HCT116 (cell line): ENCODE data around the gene XPOT. TPM values are rescaled to one million over a fixed set of nuclear protein-coding genes. Genes with fewer than 3 reads are reported as not detected.

Experiments used
- ATAC-seq: fragments of 200-7000 bp; cut with Tn5 transposase; 2 replicates; pipeline ENCODE4 v1.9.1; 2020; ENCODE audit warnings: mild to moderate bottlenecking, moderate library complexity
- BruUV-seq: library from RNA; stranded (reverse); fragments of 400-500 nt; replicated peaks from 2 replicates; lab custom pipeline; 2021; lab: Mats Ljungman, UMichigan
- CTCF ChIA-PET: fragments of 300-600 bp; sonication (Branson Sonifier 250); formaldehyde crosslinking; loops from one replicate; lab custom pipeline; 2021; ENCODE audit warnings: antibody characterized with exemption; lab: Charles Lee
- POLR2A ChIA-PET: fragments of 300-600, 350-600 bp; sonication (Branson Sonifier 250); formaldehyde crosslinking; loops from one replicate; lab custom pipeline; 2021; ENCODE audit warnings: antibody characterized with exemption; lab: Charles Lee
- RAD21 ChIA-PET, 2 experiments: fragments of 300-600 bp; sonication (Branson Sonifier 250); formaldehyde crosslinking; loops; one replicate each; lab custom pipeline; 2023; ENCODE audit warnings: low total read pairs in 2 of 2; ENCODE audit not compliant: uncharacterized antibody in 2 of 2, unreplicated experiment in 2 of 2, low non-redundant PET in 1 of 2; lab: Charles Lee
- DNase-seq: peaks from one replicate; pipeline ENCODE4 v3.0.0-alpha.2; 2010; ENCODE audit warnings: low read depth, low spot score
- H2AFZ ChIP-seq: fragments of 200-600 bp; shearing (Covaris generic), sonication (generic); 2 replicates; pipeline ENCODE4 v1.6.1; 2017; ENCODE audit warnings: low read depth, mixed run types, mixed read lengths, antibody characterized with exemption, low read length; ENCODE audit not compliant: poor library complexity, severe bottlenecking
- H3K27ac ChIP-seq: 2 replicates; pipeline ENCODE4 v1.5.1; 2012; ENCODE audit warnings: low read depth, low read length
- H3K27me3 ChIP-seq: fragments of 200-600 bp; sonication (generic); 2 replicates; pipeline ENCODE4 v1.6.1; 2016; ENCODE audit warnings: mixed run types, low read length, mixed read lengths; ENCODE audit not compliant: insufficient read depth
- H3K36me3 ChIP-seq, 2 experiments: fragments of 200-500 bp in 1 of 2; fragments of 200-600 bp in 1 of 2; sonication (Bioruptor generic) in 1 of 2; sonication (generic) in 1 of 2; 2 replicates each; pipeline versions ENCODE4 v1.5.1 to v1.6.1; 2014 to 2016; ENCODE audit warnings: low read length in 2 of 2, inconsistent platforms in 1 of 2, mixed read lengths in 1 of 2, mixed run types in 1 of 2; ENCODE audit not compliant: insufficient read depth in 2 of 2, control insufficient read depth in 1 of 2
- H3K4me1 ChIP-seq, 2 experiments: fragments of 200-600 bp in 1 of 2; sonication (generic) in 1 of 2; 2 replicates each; pipeline versions ENCODE4 v1.5.1 to v1.6.1; 2012 to 2017; ENCODE audit warnings: low read length in 2 of 2, inconsistent platforms in 1 of 2, mild to moderate bottlenecking in 1 of 2, mixed read lengths in 1 of 2, mixed run types in 1 of 2, moderate library complexity in 1 of 2; ENCODE audit not compliant: insufficient read depth in 2 of 2, control insufficient read depth in 1 of 2
- H3K4me2 ChIP-seq: fragments of 200-600 bp; sonication (generic); 2 replicates; pipeline ENCODE4 v1.6.1; 2017; ENCODE audit warnings: mixed run types, low read length, mixed read lengths
- H3K4me3 ChIP-seq, 2 experiments: fragments of 200-600 bp in 1 of 2; sonication (generic) in 1 of 2; replicated peaks in 1 of 2; 2 replicates each; pipeline ENCODE4 v1.5.1; 2011 to 2016; ENCODE audit warnings: low read length in 2 of 2, control low read depth in 1 of 2, low read depth in 1 of 2, mild to moderate bottlenecking in 1 of 2, mixed read lengths in 1 of 2, mixed run types in 1 of 2
- H3K79me2 ChIP-seq: fragments of 200-600 bp; sonication (generic); 2 replicates; pipeline ENCODE4 v1.6.1; 2017; ENCODE audit warnings: mild to moderate bottlenecking, mixed run types, low read length, moderate library complexity, mixed read lengths; ENCODE audit not compliant: insufficient read depth
- H3K9ac ChIP-seq: fragments of 200-600 bp; sonication (generic); 2 replicates; pipeline ENCODE4 v1.6.1; 2016; ENCODE audit warnings: low read length, mixed read lengths
- H3K9me2 ChIP-seq: fragments of 200-600 bp; sonication (generic), shearing (Covaris generic); 2 replicates; pipeline ENCODE4 v1.6.1; 2017; ENCODE audit warnings: mixed run types, mild to moderate bottlenecking, moderate library complexity; ENCODE audit not compliant: insufficient read depth
- H3K9me3 ChIP-seq, 2 experiments: fragments of 200-500 bp in 1 of 2; fragments of 200-600 bp in 1 of 2; sonication (Bioruptor generic) in 1 of 2; sonication (generic) in 1 of 2; 2 replicates each; pipeline ENCODE4 v1.6.1; 2014 to 2017; ENCODE audit warnings: low read length in 2 of 2, mixed read lengths in 2 of 2, inconsistent platforms in 1 of 2, low read depth in 1 of 2, mild to moderate bottlenecking in 1 of 2, mixed run types in 1 of 2, moderate library complexity in 1 of 2; ENCODE audit not compliant: control insufficient read depth in 1 of 2, insufficient read depth in 1 of 2
- H4K20me1 ChIP-seq: fragments of 200-600 bp; sonication (generic), shearing (Covaris generic); 2 replicates; pipeline ENCODE4 v1.6.1; 2017; ENCODE audit warnings: mixed run types, mild to moderate bottlenecking, moderate library complexity; ENCODE audit not compliant: insufficient read depth
- ATF3 ChIP-seq: IDR thresholded peaks from 2 replicates; pipeline ENCODE4 v1.6.1; 2012
- CBX3 ChIP-seq: IDR thresholded peaks from 2 replicates; pipeline ENCODE4 v1.6.1; 2012; ENCODE audit warnings: low read depth
- CEBPB ChIP-seq: IDR thresholded peaks from 2 replicates; pipeline ENCODE4 v1.6.1; 2012; ENCODE audit warnings: low read depth
- ELF1 ChIP-seq: IDR thresholded peaks from 2 replicates; pipeline ENCODE4 v1.6.1; 2012; ENCODE audit warnings: low read depth, borderline replicate concordance
- EZH2 ChIP-seq: fragments of 200-600 bp; sonication (generic); IDR thresholded peaks from 2 replicates; pipeline ENCODE4 v1.6.1; 2017; ENCODE audit warnings: antibody characterized with exemption, mixed run types
- FOSL1 ChIP-seq: IDR thresholded peaks from 2 replicates; pipeline ENCODE4 v1.6.1; 2012; ENCODE audit warnings: low read depth
- JUND ChIP-seq: IDR thresholded peaks from 2 replicates; pipeline ENCODE4 v1.6.1; 2012
- MAX ChIP-seq: IDR thresholded peaks from 2 replicates; pipeline ENCODE4 v1.6.1; 2012
- POLR2A ChIP-seq: IDR thresholded peaks from 2 replicates; pipeline ENCODE4 v1.7.0; 2011; ENCODE audit warnings: borderline replicate concordance; ENCODE audit not compliant: insufficient read depth, insufficient read length; ENCODE audit errors: extremely low read depth
- RAD21 ChIP-seq: IDR thresholded peaks from 2 replicates; pipeline ENCODE4 v1.6.1; 2012; ENCODE audit warnings: low read depth, mild to moderate bottlenecking
- SIN3A ChIP-seq: IDR thresholded peaks from 2 replicates; pipeline ENCODE4 v1.6.1; 2012; ENCODE audit warnings: low read depth
- SP1 ChIP-seq: IDR thresholded peaks from 2 replicates; pipeline ENCODE4 v1.6.1; 2012; ENCODE audit warnings: low read depth
- SRF ChIP-seq: IDR thresholded peaks from 2 replicates; pipeline ENCODE4 v1.6.1; 2012; ENCODE audit warnings: low read depth
- TCF7L2 ChIP-seq: IDR thresholded peaks from 2 replicates; pipeline ENCODE4 v1.7.0; 2011; ENCODE audit warnings: borderline replicate concordance, inconsistent platforms; ENCODE audit not compliant: insufficient read depth, insufficient read length; ENCODE audit errors: extremely low read depth
- YY1 ChIP-seq: IDR thresholded peaks from 2 replicates; pipeline ENCODE4 v1.6.1; 2011; ENCODE audit warnings: low read length, low read depth, moderate library complexity, mild to moderate bottlenecking; ENCODE audit not compliant: insufficient replicate concordance; ENCODE audit errors: extremely low read depth
- ZFX ChIP-seq: fragments of 450-650 bp; IDR thresholded peaks from 2 replicates; pipeline ENCODE4 v1.6.1; 2017
- ZNF274 ChIP-seq: fragments of 200-500 bp; sonication (Bioruptor generic); IDR thresholded peaks from 2 replicates; pipeline ENCODE4 v1.6.1; 2014; ENCODE audit warnings: mild to moderate bottlenecking, low read depth, low read length, inconsistent platforms
- intact Hi-C: fragments of 100-400 bp; cut with micrococcal nuclease; formaldehyde crosslinking; loops from 2 replicates; pipeline ENCODE4 v1.10.0; 2022
- total RNA-seq: library from RNA; stranded (reverse); gene quantifications from one replicate; pipeline ENCODE4 v1.2.1, GENCODE V29; 2021; ENCODE audit not compliant: unreplicated experiment
- TF ChIP-seq, protein P1 (sequence below): IDR thresholded peaks from 2 replicates; pipeline ENCODE4 v1.6.1; 2011; ENCODE audit warnings: mild to moderate bottlenecking, low read length, moderate library complexity; ENCODE audit not compliant: insufficient replicate concordance; ENCODE audit errors: extremely low read depth

The XPOT gene
- total RNA-seq, 1 experiment from 2014 or later = 120 TPM

GRCh38 chr12:64480148-64480547, 76.0 kb downstream of the XPOT start:
- ChIA-PET POLR2A (no interaction called here), RAD21 (no interaction called here), CTCF (no interaction called here)
- TF ChIP-seq ATF3 (no peak), EZH2 (no peak), MAX (no peak), FOSL1 (no peak), SP1 (no peak), ELF1 (no peak), JUND (no peak), SIN3A (no peak), ZFX (no peak), YY1 (no peak), SRF (no peak), POLR2A (no peak), TCF7L2 (no peak), RAD21 (no peak), CEBPB (no peak), ZNF274 (no peak), CBX3 (no peak)
- TF ChIP-seq, protein P1, sequence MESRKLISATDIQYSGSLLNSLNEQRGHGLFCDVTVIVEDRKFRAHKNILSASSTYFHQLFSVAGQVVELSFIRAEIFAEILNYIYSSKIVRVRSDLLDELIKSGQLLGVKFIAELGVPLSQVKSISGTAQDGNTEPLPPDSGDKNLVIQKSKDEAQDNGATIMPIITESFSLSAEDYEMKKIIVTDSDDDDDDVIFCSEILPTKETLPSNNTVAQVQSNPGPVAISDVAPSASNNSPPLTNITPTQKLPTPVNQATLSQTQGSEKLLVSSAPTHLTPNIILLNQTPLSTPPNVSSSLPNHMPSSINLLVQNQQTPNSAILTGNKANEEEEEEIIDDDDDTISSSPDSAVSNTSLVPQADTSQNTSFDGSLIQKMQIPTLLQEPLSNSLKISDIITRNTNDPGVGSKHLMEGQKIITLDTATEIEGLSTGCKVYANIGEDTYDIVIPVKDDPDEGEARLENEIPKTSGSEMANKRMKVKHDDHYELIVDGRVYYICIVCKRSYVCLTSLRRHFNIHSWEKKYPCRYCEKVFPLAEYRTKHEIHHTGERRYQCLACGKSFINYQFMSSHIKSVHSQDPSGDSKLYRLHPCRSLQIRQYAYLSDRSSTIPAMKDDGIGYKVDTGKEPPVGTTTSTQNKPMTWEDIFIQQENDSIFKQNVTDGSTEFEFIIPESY = no peak
- ATAC-seq (no peak), DNase-seq (no peak)
- H3K27me3 ChIP-seq = no peaks in the 10 kb centered on the region
- H3K79me2 ChIP-seq = peaks cover 46% of the 10 kb centered on the region
- H3K9me3 ChIP-seq = no peaks in the 10 kb centered on the region; a peak in 1 of 4 replicates
- H3K27ac ChIP-seq = no peak overlapping the region
- no TSS peak for BruUV-seq
- H3K36me3 ChIP-seq = peaks cover 23 to 35% of the 10 kb centered on the region in 2 experiments
- no peaks in the 10 kb centered on the region for H3K9me2 ChIP-seq
- H3K9ac ChIP-seq = no peak overlapping the region
- no peaks in the 10 kb centered on the region for H3K4me1 ChIP-seq
- H3K4me3 ChIP-seq = no peak overlapping the region
- no peak overlapping the region for H3K4me2 ChIP-seq
- 0 out of 2 replicates have a peak, but pooled peaks cover 6% of the 10 kb centered on the region for H4K20me1 ChIP-seq
- H2AFZ ChIP-seq = no peak overlapping the region
- intact Hi-C loops = no loop called here
